Caco-2 (cell line): ENCODE results near the gene PARP1. TPM values are rescaled to one million over a fixed set of nuclear protein-coding genes. Genes with fewer than 3 reads are reported as not detected.

Experiments used
- BruUV-seq: library from RNA; stranded (reverse); fragments of 400-500 nt; replicated peaks from 2 replicates; lab custom pipeline; 2021; lab: Mats Ljungman, UMichigan
- CTCF ChIA-PET: fragments of 300-600 bp; sonication (Branson Sonifier 250); formaldehyde crosslinking; loops from one replicate; lab custom pipeline; 2022; ENCODE audit warnings: antibody characterized with exemption; lab: Charles Lee
- POLR2A ChIA-PET: fragments of 300-600 bp; sonication (Branson Sonifier 250); formaldehyde crosslinking; loops from one replicate; lab custom pipeline; 2022; ENCODE audit warnings: antibody characterized with exemption; lab: Charles Lee
- DNase-seq, 2 experiments: peaks; one replicate each; pipeline versions ENCODE4 v3.0.0 to v3.0.0-alpha.2; 2020 to 2022
- H3K27me3 ChIP-seq: replicated peaks from 2 replicates; pipeline ENCODE4 v1.6.0; 2011; ENCODE audit warnings: low read length; ENCODE audit not compliant: control insufficient read depth, insufficient read depth
- H3K36me3 ChIP-seq: 2 replicates; pipeline ENCODE4 v1.5.1; 2011; ENCODE audit warnings: low read length; ENCODE audit not compliant: control insufficient read depth, insufficient read depth
- H3K4me1 ChIP-seq: fragments of 250-450 bp; sonication (Bioruptor Pico); 2 replicates; pipeline ENCODE4 v1.5.1; 2020; ENCODE audit warnings: mild to moderate bottlenecking
- H3K4me3 ChIP-seq: 2 replicates; pipeline ENCODE4 v1.5.1; 2011; ENCODE audit warnings: low read depth, mild to moderate bottlenecking, control low read depth, low read length
- H3K9me3 ChIP-seq: fragments of 250-450 bp; sonication (Bioruptor Pico); 2 replicates; pipeline ENCODE4 v1.5.1; 2020; ENCODE audit warnings: mild to moderate bottlenecking, moderate library complexity
- H3K27ac Mint-ChIP-seq: one replicate; pipeline ENCODE4 v1.8.0; 2022; ENCODE audit warnings: mixed read lengths; ENCODE audit not compliant: unreplicated experiment
- H3K27me3 Mint-ChIP-seq: one replicate; pipeline ENCODE4 v1.8.0; 2022; ENCODE audit warnings: mixed read lengths; ENCODE audit not compliant: insufficient read depth, unreplicated experiment
- H3K36me3 Mint-ChIP-seq: one replicate; pipeline ENCODE4 v1.8.0; 2022; ENCODE audit warnings: mild to moderate bottlenecking, mixed read lengths; ENCODE audit not compliant: insufficient read depth, unreplicated experiment
- H3K4me1 Mint-ChIP-seq: one replicate; pipeline ENCODE4 v1.8.0; 2022; ENCODE audit warnings: low read depth, mixed read lengths; ENCODE audit not compliant: unreplicated experiment
- H3K4me3 Mint-ChIP-seq: one replicate; pipeline ENCODE4 v1.8.0; 2022; ENCODE audit warnings: mild to moderate bottlenecking, moderate library complexity, mixed read lengths; ENCODE audit not compliant: unreplicated experiment
- H3K9me3 Mint-ChIP-seq: one replicate; pipeline ENCODE4 v1.8.0; 2022; ENCODE audit warnings: mixed read lengths; ENCODE audit not compliant: unreplicated experiment
- CTCF ChIP-seq, 2 experiments: fragments of 200-600 bp in 1 of 2; IDR thresholded peaks; 1 replicate in 1 of 2; 2 replicates in 1 of 2; pipeline versions ENCODE4 v1.5.1 to v1.8.0; 2011 to 2022; ENCODE audit warnings: antibody characterized with exemption in 1 of 2, control low read depth in 1 of 2, inconsistent platforms in 1 of 2, low read depth in 1 of 2, low read length in 1 of 2, mild to moderate bottlenecking in 1 of 2, moderate library complexity in 1 of 2; ENCODE audit not compliant: insufficient read depth in 1 of 2, severe bottlenecking in 1 of 2, unreplicated experiment in 1 of 2
- intact Hi-C: fragments of 100-400 bp; cut with micrococcal nuclease; formaldehyde crosslinking; loops from one replicate; pipeline ENCODE4 v1.10.0; 2022; ENCODE audit not compliant: unreplicated experiment
- total RNA-seq: library from RNA; stranded (reverse); gene quantifications from 2 replicates; pipeline ENCODE4 v1.2.3, GENCODE V29; 2022

PARP1 gene
- total RNA-seq, 1 experiment from 2014 or later: 136 TPM

DNA sequence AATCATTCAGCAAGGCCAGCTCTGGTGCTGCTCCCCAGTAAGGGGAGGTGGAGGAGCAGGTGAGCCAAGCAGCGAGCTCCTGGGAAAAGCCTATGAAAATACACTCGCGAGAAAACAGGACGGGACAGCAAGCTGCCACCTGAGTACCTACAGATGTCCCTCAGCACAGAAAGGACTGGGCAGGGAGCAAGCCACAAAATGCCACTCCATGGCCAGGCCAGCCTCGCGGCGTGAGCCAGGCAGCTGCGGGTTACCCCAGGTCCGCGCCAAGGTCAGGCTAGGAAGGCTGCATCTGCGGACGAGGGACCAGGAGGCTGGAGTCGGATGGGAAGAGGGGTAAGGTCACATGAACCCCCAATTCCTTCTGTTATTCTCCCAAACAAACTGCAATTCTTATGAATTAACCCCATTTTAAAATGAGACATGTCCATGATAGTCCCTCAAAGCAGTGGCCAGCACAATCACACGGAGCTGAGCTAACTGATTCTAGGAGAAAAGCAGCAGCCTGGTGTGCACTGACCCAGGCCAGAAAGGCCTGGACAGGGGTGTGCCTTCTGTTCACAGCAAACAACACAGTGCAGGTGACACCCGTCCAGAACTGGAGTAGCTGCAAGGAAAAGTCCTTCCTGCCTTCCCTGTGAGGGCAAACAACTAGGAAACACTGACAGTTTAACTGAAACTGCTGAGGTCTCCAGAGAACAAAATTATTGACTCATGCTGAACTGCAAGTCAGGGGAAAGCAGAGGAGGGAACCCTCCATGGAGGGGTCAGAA is 26.5 kb downstream of the PARP1 start:
- Histone ChIP-seq H3K4me3 (no peak overlapping the region), H3K36me3 (peaks cover 2% of the 10 kb centered on the region; the same call in 1 of the 2 replicates), H3K4me1 (no peaks in the 10 kb centered on the region), H3K27me3 (no peaks in the 10 kb centered on the region), H3K9me3 (no peaks in the 10 kb centered on the region)
- Mint-ChIP-seq H3K27ac (no peak overlapping the region), H3K9me3 (no peaks in the 10 kb centered on the region), H3K4me3 (no peak overlapping the region), H3K27me3 (no peaks in the 10 kb centered on the region), H3K4me1 (no peaks in the 10 kb centered on the region), H3K36me3 (peaks cover 49% of the 10 kb centered on the region)
- DNase-seq: no peak
- intact Hi-C loops: no loop called here
- BruUV-seq: no TSS peak
- no peak for TF ChIP-seq CTCF (IDR thresholded peaks at IDR 0.05; ENCODE audit: insufficient read depth in 1 of 2, low read depth in 1 of 2, low read length in 1 of 2, severe bottlenecking in 1 of 2, unreplicated experiment in 1 of 2)
- CTCF ChIA-PET: interaction anchor here (0.7 kb wide), 1 partner anchor 256 kb away, joined by 3 read pairs; no protein-coding TSS in a partner anchor
- POLR2A ChIA-PET: no interaction called here

DNA sequence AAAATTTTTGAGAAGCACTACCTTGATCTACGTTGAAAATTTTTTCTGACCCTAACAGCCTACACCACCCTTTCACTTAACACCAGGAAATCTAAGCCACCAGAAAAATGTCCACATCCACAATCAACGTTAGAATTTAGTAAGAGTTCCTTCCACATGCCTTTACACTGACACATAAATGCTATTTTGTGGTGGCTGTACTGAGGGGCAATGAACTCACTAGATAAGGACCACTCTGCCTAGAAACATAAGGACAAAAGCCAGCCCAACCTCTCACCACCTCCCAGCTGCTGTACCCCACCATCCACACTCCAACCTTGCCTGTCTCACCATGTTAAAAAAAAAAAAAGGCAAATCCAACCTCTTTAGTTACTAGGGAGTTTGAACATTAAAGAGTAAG is 29.8 kb downstream of the PARP1 start:
- POLR2A ChIA-PET: no interaction called here
- peaks cover 2% of the 10 kb centered on the region; the same call in 1 of the 2 replicates for H3K36me3 ChIP-seq
- BruUV-seq: no TSS peak
- no peaks in the 10 kb centered on the region for H3K27me3 ChIP-seq
- H3K9me3 ChIP-seq: no peaks in the 10 kb centered on the region
- Mint-ChIP-seq H3K36me3 (peaks cover 72% of the 10 kb centered on the region), H3K4me1 (no peaks in the 10 kb centered on the region), H3K4me3 (no peak overlapping the region), H3K27me3 (no peaks in the 10 kb centered on the region), H3K9me3 (no peaks in the 10 kb centered on the region), H3K27ac (no peak overlapping the region)
- H3K4me3 ChIP-seq: no peak overlapping the region
- no peak for TF ChIP-seq CTCF (IDR thresholded peaks at IDR 0.05; ENCODE audit: insufficient read depth in 1 of 2, low read depth in 1 of 2, low read length in 1 of 2, severe bottlenecking in 1 of 2, unreplicated experiment in 1 of 2)
- intact Hi-C loops: no loop called here
- H3K4me1 ChIP-seq: no peaks in the 10 kb centered on the region
- DNase-seq: no peak
- CTCF ChIA-PET: no interaction called here

- no peak for DNase-seq
- H3K27me3 ChIP-seq: no peaks in the 10 kb centered on the region
- Mint-ChIP-seq H3K36me3 (peaks cover 76% of the 10 kb centered on the region), H3K4me3 (no peak overlapping the region), H3K27ac (no peak overlapping the region), H3K4me1 (no peaks in the 10 kb centered on the region), H3K9me3 (no peaks in the 10 kb centered on the region), H3K27me3 (no peaks in the 10 kb centered on the region)
- intact Hi-C loops: no loop called here
- H3K4me3 ChIP-seq: no peak overlapping the region
- H3K9me3 ChIP-seq: no peaks in the 10 kb centered on the region
- no peaks in the 10 kb centered on the region for H3K4me1 ChIP-seq
- ChIA-PET POLR2A (no interaction called here), CTCF (no interaction called here)
- peaks cover 2% of the 10 kb centered on the region; the same call in 1 of the 2 replicates for H3K36me3 ChIP-seq
- no TSS peak for BruUV-seq
- no peak for TF ChIP-seq CTCF (IDR thresholded peaks at IDR 0.05; ENCODE audit: insufficient read depth in 1 of 2, low read depth in 1 of 2, low read length in 1 of 2, severe bottlenecking in 1 of 2, unreplicated experiment in 1 of 2)
Measured at GRCh38 chr1:226376300-226376699, 31.6 kb downstream of the PARP1 start.
